SW 1271 (cell line): Measurements from ENCODE around the gene PPFIA1.
"Not testable (repeated sequence)": the region's sequence is repeated elsewhere in the genome, so short reads cannot be mapped to it uniquely, and the experiment has no call there.

Experiments
- DNase-seq, 2 experiments: peaks; one replicate each; lab custom pipeline; 2025; lab: John Stamatoyannopoulos, UW

PPFIA1 gene

DNA sequence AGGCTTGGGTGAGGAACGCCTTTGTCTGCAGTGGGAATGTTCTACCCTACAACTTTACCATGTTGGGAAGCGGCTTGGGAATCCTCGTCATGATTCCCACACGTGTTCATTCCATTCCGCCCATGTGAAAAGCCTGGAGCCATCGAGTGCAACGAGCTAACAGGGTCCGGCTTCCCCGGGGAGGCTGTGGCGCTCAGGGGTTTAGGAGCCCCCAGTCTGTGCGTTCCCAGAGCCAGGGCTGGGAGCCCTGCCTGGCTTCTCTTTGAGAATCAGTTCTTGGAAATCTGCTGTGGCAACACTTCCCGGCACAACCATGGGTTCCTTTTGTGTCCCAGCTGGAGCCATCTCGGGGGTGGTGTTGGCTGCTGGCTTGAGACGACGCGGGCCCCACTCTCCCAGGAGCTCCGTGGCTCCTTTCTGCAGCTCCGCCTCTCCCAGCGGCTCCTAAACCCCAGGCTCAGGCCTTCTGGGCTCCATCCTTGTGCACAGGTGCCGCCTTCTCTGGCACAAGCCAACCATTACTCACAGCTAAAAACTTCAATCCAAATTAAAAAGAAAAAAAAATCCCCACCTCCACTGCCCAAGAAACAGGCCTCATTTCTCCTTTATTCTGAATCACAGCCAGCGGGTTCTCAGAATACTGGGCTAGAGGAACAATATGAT lies 18.7 kb upstream of the PPFIA1 start:
- no peak for DNase-seq

GRCh38 chr11:70252844-70253243 lies 17.6 kb upstream of the PPFIA1 start:
- DNase-seq, result no peak

GRCh38 chr11:70255477-70256116 lies 14.9 kb upstream of the PPFIA1 start:
- DNase-seq, result no peak

GRCh38 chr11:70259077-70259476 lies 11.4 kb upstream of the PPFIA1 start:
- not testable (repeated sequence) for DNase-seq

DNA sequence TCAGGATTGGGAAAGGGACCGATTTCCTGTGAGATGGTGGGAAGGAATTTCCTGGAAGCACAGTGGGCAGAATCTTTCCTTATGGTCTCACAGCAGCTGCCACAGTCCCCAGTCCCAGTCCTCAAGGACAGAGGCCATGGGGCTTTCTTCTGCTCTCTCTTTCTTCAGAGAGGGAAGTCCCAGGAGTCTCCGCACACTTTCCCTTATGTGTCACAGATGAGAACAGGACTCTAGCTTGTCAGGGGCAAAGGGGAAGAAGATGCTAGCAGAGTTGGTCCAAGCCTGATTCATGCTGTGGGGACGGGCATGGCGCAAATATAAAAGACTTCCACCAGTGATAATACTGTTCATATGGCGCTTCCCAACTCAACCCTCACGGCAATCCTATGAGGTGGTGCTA lies 7.5 kb upstream of the PPFIA1 start:
- DNase-seq, result no peak

DNA sequence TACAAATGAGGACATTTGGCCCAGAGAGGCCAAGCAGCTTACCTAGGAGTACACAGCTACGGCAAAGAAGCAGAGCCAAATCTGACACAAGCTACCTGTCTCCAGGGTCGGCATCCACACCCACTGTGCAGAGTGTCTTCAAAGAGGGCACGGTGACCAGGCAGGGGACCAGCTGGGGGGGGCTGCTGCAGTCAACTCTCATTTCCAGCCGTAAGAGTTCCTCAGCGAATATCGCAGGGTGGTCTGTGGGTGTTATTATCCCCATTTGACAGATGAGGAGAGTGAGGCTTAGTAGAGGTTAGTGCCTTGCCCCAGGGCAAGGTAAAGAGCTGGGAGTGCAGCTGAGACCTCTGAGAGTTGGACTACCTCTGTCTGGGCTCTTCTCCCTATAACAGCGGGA lies 7.1 kb upstream of the PPFIA1 start:
- DNase-seq, result no peak

DNA sequence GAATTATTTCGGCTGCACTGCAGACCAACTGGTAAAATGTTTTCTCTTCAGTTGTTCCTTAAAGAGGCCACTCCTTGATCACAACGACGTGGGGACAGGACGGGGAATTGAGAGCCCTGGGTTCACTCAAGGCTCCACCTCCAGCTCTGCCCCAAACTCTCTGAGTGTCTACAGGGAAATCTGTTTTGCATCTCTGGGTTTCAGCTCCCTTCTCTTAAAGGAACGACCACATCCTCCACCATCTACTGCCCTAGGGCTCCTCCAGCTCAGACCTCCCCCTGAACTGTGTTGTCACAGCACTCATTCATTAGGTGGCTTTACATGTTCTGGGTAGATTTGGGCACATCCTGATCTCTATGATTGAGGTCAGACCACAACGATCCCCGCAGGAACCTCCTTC lies 5.1 kb upstream of the PPFIA1 start:
- DNase-seq, result no peak

GRCh38 chr11:70267405-70267950 lies 3.0 kb upstream of the PPFIA1 start:
- no peak for DNase-seq

DNA sequence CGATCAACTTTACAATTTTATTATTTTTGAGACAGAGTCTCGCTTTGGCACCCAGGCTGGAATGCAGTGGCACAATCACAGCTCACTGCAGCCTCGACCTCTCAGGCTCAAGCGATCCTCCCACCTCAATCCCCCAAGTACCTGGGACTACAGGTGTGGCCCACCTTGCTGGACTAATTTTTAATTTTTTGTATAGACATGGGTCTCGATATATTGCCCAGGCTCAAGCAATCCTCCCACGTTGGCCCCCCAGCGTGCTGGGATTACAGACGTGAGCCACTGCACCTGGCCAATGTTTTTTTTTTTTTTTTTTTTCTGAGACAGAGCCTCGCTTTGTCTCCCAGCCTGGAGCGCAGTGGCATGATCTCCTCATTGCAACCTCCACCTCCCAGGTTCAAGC lies 2.0 kb upstream of the PPFIA1 start:
- no peak for DNase-seq

DNA sequence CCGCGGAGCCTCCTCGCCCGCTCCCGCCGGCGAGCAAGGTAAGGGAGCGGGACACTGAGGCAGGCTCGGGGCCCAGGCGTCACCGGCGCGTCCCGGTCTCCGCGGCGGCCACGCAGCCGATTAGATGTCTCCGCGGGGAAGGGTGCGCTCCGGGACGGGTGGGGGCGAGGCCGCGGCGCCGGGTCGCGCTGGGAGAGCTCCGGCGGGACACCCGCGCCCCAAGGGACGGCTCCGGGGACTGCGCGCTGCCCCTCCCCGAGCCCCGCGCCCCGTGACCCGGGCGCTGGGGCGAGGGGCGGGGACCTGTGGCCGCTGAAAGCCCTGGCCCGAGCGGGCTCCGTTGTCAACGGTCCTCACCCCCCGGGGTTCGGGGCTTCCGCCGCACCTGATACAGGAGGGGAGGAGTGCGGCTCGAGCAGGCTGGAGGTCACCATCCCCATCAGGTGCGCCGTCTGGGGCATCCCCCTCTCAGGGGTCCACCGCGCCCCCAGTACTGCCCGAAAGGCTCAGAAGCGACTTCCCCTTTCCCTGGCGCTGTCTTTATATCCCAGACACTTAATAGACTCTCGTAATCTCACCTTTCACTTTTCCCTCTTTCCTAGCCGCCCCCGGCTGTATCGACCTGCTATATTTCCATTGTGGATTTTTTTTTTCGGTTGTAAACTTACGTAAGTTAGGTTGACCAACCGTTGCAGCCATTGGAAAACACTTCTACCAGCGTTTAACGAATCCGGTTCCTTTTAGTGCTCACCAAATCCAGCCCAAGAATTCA lies 573 bp downstream of the PPFIA1 start:
- DNase-seq, result no peak

GRCh38 chr11:70271649-70271953 lies 1.1 kb downstream of the PPFIA1 start:
- no peak for DNase-seq

DNA sequence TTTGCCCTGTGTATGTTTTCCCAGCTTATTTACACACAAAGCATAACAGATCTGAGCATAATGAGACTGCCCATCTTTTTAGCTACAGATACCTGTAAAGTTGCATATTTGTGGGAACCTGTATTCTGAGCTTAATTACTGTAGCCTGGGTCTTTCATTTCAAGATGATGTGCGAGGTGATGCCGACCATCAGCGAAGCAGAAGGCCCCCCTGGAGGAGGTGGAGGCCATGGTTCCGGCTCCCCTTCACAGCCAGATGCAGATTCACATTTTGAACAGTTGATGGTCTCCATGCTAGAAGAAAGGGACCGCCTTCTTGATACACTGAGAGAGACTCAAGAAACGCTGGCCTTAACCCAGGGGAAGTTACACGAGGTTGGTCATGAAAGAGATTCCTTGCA lies 1.5 kb downstream of the PPFIA1 start:
- no peak for DNase-seq

DNA sequence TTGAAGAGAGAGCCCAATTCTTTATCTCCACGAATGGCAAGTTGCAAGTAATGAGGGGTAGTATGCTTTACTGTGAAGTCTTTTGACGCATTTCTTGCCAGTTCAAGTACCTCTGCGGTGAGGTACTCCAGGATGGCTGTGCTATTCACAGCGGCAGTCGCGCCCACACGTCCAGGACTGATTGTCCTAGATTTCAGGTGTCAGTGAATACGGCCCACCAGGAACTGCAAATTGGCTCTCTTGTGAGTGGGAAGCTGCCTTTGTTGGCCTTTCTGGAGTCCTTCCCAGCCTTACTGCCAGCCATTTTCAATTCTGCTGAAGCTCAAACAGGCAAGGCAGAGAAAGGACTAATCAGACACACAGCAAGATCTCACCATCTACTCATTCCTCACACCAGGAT lies 8.5 kb downstream of the PPFIA1 start:
- DNase-seq, result no peak

GRCh38 chr11:70281156-70281609 lies 10.7 kb downstream of the PPFIA1 start:
- DNase-seq, result no peak

- DNase-seq, result no peak
Measured at GRCh38 chr11:70282012-70282411, 11.5 kb downstream of the PPFIA1 start.

DNA sequence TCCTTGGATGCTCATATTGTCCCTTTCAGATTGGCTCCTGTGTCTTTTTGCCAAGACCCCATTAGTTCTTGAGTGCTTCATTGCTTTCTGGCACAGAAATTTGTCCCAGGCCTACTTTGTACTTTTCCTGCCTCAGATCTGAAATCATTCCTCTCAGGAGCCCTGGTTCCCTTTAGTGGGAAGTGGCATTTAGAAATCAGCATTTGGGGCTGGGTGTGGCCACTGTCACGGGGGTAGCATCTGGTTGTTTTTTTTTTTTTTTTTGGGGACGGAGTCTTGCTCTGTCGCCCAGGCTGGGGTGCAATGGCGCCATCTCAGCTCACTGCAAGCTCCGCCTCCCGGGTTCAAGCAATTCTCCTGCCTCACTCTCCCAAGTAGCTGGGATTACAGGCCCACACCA lies 18.2 kb downstream of the PPFIA1 start:
- DNase-seq, result no peak

- DNase-seq, result no peak
Measured at GRCh38 chr11:70289582-70289981, 19.1 kb downstream of the PPFIA1 start.

- DNase-seq, result no peak
Measured at GRCh38 chr11:70290361-70291065, 20.0 kb downstream of the PPFIA1 start.

DNA sequence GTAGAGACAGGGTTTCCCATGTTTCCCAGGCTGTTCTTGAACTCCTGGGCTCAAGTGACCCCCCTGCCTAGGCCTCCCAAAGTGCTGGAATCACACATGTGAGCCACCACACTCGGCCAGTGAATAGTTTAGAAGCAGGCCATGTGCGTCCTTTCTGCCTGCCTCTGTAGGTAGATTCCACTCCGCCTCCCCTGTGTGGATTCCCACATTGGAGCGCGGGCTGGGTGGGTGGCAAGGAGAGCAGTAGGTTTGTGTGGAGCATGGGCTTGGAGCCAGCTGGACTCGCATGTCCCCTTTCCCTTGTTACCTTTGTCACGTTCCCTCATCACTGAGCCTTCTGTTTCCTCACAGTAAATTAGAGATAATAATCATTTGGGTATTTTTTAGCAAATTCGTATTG lies 21.7 kb downstream of the PPFIA1 start:
- no peak for DNase-seq

GRCh38 chr11:70292863-70293262 lies 22.4 kb downstream of the PPFIA1 start:
- DNase-seq, result no peak

- not testable (repeated sequence) for DNase-seq
Measured at GRCh38 chr11:70295166-70295565, 24.7 kb downstream of the PPFIA1 start.

- no peak for DNase-seq
Measured at GRCh38 chr11:70296681-70297080, 26.2 kb downstream of the PPFIA1 start.
